CD4-positive, alpha-beta T cell treated with Interferon gamma for 1 hour (primary cell): ENCODE data around the gene KRT6A.
"Not testable (repeated sequence)": the region's sequence is repeated elsewhere in the genome, so short reads cannot be mapped to it uniquely, and the experiment has no call there.

Experiments
- DNase-seq: peaks from one replicate; pipeline ENCODE4 v3.0.0-alpha.2; 2020

Gene KRT6A

DNA sequence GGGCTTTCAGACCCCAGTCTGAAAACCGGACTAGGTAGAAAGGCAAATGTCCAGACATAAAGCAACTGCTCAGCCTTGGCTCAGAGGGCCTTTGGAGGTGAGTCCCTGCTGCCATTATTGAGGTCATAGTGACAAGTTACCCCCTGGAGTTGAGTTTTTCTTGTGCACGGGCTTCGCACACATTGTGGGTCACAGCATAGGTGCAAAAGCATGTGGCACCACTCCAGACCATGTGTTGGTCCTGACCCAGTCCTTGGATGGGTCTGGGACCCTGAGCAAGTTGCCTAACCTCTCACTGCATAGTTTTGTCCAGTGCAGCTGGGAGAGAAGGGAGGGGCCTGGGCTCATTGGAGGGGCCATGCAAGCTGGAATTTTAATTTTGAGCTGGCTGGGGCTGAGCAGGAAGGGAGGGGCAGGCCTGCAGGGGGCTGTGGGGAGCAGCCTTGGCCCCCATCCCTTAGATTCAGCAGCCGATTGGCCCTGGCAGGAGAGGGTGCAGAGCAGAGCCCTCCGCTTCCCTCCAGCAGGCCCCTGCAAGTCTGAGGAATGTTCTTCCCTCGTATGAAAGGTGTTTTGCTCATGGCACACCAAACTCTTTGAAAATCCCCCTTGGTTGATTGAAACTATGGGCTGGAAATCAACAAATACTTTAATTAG, 31.3 kb upstream of the KRT6A start:
- no peak for DNase-seq

DNA sequence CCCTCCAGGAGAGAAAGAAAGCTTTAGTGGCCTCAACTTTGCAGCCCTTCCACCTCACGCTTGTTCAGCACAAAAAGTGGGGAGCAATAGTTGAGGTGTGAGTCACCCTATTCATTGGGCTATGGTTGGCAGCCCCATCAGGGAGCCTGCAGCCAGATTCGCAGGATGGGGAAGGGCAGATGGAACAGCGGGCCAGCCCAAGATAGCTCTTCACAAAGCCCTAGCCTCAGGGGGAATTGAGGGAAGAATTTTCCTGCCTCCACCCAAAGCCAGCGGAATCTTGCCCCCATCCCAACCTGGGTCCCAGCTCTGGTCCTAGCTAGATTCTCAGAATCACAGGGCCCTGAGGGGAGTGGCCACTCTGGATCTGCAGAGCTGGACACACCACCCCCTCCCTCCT, 30.8 kb upstream of the KRT6A start:
- no peak for DNase-seq

DNA sequence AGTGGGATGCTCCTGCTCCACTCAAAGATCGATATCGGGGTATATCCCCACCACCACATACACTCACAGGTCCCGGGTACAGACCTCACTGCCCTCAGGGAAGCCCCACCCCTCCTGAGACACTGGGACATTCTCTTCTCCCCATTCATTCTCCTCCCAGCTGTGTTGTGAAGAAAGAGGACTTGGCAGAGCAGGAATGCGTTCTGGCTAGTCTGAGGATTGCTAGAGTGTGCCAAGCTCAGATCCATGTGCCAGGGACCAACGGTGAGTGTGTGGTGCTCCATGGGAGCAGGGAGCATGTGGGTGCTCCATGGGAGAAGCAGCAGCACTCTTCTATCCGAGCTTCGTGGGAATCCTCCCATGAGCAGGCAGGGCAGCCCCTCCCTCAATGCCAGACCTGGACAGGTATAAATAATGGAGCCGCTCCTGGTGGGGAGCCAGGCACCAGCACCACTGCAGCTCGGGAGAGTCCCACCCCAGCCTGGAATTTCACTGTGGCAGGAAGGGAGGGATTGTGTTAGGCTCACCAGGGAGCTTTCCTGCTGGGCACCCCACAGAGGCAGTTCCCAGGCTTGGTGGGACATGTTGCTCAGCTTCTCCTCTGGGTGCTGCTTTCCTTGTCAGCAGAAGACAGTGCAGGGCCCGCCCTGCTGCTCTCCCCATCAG, 29.4 kb upstream of the KRT6A start:
- DNase-seq: no peak

DNA sequence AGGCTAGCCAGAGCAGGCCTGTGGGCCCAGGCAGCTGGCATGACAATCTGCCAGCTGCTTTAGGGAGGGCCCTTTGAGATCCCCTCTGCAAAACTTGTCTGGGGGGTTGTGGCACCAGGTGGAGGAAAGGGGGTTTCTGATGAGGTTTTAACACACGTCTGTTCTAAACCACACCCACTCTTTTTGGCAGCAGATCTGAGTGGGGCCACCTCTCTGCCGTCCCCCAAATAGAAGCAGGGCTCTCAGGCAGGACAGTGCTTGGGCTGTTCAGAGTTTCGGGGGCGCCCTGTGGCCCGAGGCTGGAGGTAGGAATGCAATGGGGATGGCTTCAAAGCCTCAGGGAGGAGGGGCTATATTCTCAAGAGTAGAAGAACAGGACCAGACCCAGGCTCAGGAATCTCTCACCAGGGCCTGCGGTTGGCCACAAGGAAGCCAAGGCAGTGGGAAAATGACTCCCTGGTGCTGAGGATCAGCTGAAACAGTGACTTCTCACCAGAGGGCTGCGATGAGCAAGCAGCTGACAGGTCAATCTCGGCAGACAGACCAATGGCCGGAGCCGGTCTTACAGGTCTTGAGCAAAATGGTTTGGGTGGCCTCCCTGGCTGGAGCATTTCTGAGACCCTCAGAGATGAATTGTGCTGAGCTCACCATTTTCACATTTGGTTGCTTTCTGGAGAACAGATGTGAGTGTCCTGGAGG, 28.7 kb upstream of the KRT6A start:
- DNase-seq: no peak

DNA sequence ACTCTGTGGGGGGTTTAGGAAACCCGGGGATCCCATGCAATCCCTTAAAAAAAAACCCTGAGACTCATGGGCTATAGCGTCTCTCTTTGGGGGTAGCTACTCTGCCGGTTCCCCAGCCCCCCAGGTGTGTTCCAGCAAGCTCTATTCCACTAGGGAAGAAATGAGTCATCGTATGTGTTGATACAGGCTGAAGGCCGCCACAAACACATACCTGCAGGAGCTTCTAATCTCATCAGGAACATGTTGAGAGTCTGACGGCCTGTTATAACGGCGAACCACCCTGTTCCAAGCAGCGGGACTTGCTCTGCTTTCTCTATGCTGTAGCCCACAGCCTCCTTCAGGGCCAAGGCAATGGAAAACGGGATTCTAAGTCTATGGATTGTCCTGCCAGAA, 28.1 kb upstream of the KRT6A start:
- no peak for DNase-seq

DNA sequence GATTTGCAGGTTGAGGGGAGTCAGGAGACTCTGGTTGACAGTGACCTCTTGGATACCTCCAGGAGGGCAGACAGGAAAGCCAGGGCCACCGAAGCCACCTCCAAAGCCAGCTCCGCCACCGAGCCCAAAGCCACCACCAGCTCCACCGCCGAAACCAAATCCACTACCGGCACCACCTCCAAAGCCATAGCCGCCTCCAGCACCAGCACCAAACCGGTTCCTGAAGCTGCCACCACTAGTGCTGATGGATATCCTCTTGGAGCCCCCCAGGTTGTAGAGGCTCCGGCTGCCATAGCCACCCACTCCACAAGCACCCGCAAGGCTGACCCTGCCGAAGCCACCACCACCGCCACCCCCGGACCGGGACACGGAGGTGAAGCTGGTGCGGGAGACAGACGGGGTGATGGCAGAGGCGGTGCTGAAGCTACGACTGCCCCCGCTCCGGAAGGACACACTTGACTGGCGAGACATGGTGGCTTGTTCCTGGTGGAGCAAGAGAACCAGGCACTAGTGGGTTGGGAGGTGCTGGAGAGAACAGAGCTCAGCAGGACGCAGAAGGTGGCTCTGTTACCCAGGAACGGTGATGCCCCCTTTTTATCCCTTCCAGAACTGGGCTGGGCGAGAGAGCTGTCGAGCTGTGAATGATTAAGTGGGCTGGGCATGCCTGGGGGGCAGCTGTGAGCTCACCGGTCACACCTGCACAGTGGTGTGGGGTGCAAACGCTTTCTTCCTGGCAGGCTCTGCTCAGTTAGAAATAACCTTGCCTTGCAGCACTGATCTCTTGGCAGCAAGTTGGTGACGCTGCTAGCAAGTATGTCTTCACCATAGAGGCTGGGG, 27.0 kb upstream of the KRT6A start, which contains the start of gene KRT5:
KRT5 (minus strand) TSS at position 569 of the 837 bp plus-strand sequence; CDS start at position 471, 98 bp downstream.
- no peak for DNase-seq

DNA sequence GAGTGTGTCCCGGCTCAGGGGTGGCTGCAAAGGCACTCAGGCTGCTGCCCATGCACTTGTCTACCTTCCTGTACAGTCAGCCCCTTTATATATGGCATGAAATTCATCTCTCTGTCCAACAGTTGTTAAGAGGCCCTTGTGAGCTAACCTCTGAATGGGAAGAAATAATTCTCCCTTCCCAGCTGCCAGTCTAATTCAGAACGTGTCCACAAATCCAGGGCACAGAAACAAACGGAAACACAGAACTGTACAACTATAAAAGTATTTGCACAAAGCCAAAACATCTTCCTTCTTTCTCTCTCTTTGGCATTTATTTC, 26.3 kb upstream of the KRT6A start:
- DNase-seq: no peak

DNA sequence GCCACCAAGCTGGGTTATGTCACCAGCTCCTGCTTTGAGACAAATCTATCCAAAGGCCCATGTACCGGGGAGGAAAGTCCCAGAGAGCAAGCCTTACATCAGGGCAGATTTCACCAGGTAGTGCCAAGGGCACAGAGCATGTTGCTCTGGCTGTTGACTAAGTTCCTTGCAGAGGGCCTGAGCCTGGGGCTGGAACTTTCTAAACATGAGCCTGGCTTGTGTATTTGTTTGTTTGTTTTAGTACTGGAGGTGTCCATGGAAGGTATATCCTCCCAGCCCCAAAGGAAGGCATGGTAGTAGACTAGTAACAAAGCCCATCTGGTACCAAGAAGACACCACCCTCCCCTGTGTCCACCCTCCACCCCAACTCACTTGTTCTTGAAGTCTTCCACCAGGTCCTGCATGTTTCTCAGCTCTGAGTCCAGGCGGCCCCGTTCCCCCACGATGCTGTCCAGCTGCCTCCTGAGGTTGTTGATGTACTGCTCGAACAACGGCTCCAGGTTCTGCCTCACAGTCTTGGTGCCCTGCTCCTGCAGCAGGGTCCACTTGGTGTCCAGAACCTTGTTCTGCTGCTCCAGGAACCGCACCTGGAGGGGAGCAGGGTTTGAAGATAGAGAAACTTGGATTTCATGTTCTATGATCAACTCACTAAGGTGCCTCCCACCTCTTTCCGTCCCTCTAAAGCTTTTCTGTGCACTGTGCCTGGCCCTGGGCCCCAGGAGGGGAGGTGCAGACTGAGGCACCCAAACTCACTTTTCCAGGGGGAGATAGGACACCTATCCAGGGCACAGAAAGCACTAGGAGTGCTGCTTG, 25.7 kb upstream of the KRT6A start:
- DNase-seq: no peak

DNA sequence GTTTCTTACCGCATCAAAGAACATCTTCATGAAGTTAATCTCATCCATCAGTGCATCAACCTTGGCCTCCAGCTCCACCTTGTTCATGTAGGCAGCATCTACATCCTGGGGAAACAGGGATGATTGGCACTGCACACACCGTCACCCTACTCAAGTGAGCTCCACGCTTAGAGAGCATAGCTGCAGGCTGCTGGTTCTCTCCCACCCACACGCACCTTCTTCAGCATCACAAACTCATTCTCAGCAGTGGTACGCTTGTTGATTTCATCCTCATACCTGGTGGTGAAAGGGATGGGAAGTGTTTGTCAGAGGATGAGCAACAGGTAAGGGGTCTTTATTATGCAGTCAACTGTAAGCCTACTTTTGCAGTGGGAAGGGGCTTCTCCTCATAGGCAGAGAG, 24.8 kb upstream of the KRT6A start:
- DNase-seq: no peak

DNA sequence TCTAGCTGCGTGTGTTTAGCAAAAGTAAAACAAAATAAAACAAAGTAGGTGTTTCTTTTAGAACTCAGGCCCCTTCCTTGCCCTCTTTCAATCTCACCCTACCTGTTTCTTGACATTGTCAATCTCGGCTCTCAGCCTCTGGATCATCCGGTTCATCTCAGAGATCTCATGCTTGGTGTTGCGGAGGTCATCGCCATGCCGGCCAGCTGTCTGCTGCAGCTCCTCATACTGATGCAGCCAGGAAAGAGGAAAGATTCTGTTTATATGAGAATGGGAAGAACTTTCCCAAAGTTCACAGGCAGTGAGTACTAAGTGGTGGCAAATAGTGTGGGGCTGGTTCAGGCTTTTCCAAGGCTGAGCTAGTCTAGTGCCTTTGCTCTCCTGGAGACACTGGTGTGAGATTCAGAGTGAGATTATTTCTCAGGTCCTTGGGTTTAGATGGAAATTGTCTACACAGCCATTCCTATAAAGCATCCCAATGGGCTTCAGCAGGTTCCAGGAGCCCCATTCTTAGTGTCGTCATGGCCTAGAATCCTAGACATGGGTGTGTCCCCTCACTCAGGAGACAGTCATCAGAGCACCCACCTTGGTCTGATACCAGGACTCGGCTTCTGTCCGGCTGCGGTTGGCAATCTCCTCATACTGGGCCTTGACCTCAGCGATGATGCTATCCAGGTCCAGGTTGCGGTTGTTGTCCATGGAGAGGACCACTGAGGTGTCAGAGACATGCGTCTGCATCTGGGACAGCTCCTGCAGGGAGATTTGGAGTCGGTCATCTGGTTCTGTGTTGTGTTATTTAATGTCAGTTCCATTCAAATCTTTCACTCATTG, 24.2 kb upstream of the KRT6A start:
- no peak for DNase-seq

DNA sequence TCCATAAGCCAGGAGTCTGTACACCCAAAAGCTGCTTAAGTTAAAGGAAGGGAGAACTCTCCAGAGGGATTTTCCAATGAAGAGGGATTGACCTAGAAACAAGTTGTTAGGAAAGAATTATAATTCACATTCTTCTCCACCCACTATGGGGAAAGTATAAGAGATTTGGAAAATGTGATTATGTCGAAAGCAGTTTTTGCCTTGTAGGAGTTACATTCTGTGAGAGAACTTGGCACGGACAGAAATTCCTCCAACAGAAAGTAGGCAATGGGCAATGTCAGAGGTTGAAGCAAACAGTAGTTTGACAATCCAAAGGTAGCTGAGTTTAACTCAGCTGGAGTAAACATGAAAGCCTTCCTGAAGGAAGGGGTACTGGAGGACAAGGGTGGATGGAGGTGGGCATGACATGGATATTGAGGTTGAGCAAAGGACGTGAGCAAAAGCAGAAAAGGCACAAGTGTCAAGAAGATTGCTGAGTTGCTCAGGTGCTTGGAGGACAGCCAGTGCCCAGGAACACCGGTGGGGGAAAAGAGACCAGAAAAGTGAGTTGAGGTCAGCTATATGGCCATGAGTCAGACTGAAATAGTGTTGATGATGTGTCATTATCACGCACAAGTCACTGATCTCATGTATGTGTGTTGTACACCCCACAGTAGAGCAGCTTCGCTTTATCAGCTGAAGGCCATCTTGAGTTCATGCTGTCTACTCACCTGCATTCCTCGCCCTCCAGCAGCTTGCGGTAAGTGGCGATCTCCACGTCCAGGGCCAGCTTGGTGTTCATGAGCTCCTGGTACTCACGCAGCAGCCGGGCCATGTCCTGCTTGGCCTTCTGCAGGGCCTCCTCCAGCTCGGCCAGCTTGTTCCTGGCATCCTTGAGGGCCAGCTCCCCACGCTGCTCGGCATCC, 23.1 kb upstream of the KRT6A start:
- DNase-seq: no peak

DNA sequence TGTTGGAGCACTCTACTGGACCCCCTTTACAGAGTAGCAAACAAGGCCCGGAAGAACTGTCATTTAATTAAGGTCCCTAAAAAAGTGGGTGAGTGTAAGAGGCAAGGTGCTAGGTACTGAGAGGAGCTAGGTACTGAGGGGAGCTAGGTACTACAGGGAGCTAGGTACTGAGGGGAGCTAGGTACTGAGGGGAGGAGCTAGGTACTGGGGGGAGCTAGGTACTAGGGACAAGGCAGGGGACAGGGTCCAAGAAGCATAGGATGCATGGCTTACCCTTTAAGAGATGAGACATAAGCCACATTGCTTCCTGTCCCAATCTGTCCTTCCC, 22.2 kb upstream of the KRT6A start:
- no peak for DNase-seq

DNA sequence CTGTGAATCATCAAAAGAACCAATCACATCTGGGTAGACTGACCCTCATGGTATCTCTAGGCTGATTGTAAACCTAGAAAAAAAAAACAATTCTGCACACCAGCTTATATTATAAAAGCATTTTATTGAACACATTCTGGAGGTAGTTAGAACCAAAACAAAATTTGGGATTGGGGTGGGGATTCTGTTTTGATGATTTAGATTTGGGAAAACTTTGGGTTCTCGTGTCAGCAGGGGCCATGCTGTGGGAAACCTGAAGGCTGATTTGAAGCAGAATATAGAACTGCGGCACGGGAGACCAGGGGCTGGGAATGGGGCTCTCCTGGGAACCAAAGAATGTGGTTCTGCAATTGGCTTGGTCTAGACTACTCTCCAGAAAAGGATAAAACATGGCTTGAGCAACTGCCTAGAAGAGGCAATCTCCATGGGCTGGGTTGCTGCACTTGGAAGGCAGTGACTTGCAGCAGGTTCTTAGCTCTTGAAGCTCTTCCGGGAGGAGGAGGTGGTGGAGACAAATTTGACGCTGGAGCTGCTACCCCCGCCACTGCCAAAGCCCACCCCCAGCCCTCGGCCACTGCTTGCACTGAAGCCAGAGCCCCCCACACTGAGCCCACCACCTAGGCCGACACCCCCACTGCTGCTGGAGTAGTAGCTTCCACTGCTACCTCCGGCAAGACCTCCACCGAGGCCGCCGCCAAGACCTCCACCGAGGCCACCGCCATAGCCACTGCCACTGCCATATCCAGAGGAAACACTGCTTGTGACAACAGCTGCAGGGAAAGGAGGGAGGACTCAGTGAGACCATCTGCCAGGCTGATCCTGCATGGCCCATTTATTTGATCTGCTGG, 21.6 kb upstream of the KRT6A start:
- no peak for DNase-seq

DNA sequence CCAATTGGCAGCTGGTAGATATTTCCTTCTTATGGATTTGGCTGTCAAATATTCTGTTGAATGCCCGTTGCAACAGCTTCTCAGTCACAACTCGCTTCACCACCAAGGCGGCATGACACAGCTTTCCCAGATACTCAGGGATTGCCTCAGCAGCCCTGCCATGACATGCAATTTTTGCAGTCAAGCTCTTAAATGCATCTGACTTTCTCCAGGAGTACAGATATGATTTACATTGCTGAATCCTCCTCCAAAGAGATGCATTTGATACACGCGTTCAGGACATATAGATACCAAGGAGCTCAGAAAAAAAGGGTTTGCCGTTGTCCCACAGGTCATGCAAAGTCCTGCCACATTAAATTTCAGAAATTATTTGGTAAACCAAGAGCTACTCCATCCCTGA, 20.7 kb upstream of the KRT6A start:
- no peak for DNase-seq

DNA sequence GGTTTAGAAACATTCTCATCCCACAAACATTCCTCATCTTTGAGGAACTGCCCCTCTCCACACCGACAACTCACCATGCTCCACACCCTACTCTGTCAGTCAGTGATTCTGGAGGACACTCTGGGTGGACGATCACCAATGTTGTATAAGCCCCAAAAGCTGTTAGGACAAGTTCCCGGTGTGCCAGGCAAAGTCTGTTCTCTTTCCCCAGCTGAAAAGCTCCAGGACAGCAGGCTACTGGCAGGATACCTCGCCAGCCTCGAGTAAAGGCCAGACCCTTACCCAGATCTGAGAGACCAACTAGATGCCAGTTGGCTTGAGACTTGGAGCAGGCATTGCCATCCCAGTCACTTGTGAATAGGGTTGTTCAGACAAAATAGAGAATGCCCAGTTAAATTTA, 15.2 kb upstream of the KRT6A start:
- DNase-seq: no peak

DNA sequence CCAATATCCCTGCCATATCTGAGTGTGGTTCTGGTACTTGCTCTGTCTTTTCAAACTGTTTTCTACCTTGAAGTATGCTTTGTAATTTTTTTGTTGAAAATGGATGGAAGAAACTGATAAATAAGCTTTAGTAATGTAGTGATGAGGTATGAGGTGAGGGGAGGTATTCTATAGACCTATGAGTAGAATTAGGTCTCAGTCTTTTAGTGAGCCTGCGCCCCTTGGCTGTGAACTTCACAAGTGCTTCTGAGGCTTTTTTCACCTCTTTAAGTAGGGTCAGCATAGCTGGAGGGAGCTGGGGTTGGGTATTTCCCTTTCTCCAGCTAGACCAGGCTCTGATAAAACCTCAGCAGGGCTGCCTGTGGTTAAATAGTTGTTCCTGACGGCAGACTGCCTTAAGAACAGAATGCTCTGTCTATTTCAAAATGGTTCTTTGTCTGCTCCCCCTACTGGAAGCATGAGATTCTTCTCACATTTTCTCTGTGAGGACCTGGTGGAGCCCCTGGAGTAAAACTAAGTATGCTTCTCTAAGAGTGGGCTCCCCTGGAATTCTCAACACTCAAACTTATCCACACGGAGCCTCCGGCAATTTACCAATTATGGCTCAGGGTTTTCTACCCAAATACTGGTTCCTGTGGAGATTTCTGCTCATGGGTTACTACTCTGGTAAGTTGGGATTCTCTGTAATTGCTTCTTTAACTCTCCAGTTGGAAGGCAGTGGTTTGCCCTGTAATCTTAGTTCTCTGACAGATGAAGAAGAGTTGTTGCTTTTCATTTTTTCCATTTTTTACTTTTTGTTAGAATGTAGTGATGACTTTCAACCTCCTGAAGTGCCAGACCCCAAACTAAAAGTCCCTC, 14.0 kb upstream of the KRT6A start:
- DNase-seq: peak; percentile 11

DNA sequence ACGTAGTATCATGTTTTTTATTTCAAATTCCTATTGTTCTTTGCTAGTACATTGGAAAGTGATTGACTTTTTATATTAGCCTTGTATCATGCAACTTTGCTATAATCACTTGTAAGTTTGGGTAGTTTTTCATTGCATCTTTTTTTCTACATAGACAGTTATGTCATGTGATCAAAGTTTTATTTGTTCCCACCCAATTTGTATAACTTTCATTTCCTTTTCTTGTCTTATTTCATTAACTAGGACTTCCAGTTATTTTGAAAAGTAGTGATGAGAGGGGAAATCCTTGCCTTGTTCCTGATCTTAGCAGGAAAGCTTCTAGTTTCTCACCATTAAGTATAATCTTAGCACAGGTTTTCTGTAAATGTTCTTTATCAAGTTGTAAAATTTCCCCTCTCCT, 9.8 kb upstream of the KRT6A start:
- no peak for DNase-seq

DNA sequence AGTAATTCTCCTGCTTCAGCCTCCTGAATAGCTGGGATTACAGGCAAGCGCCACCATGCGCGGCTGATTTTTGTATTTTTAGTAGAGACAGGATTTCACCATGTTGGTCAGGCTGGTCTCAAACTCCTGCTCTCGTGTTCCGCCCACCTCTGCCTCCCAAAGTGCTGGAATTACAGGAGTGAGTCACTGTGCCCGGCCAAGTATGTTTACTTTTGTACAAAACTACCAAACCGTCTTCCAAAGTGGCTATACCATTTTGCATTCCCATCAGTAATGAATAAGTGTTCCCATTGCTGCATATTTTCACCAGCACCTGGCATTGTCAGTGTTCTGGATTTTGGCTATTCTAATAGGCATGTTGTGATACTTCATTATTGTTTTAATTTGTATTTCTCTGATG, 8.4 kb upstream of the KRT6A start:
- no peak for DNase-seq

DNA sequence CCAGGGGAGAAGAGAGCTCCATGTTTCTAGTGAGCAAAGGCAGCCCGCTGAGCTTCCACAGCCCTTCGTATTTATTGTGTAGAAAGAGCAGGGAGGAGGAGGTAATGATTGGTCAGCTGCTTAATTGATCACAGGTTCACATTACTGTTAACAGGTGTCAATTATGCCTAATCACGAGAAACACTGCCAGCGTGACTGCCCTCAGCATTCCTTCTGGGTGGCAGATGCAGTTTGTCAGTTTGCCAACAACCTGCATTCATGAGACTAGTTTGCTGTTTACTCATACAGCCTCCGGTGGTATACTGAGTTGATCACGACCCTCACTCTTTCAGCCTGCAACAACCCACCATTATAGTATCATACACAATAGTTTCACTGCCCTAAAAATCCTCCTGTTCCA, 7.5 kb upstream of the KRT6A start:
- not testable (repeated sequence) for DNase-seq
